COR-L47 (cell line): ENCODE results near the gene CAMKK1.

Experiments
- DNase-seq: peaks from one replicate; lab custom pipeline; 2025; lab: John Stamatoyannopoulos, UW

CAMKK1 gene

GRCh38 chr17:3917391-3917931 lies 24.6 kb upstream of the CAMKK1 start:
- DNase-seq = no peak

- no peak for DNase-seq
Measured at GRCh38 chr17:3916825-3917224, 24.0 kb upstream of the CAMKK1 start.

- no peak for DNase-seq
Measured at GRCh38 chr17:3915995-3916696, 23.3 kb upstream of the CAMKK1 start, which contains the start of gene P2RX1. Gene P2RX1 (minus strand): TSS chr17:3916465. CDS start chr17:3916225, 240 bp downstream.

- no peak for DNase-seq
Measured at GRCh38 chr17:3915581-3915994, 22.7 kb upstream of the CAMKK1 start.

GRCh38 chr17:3914312-3914670 lies 21.4 kb upstream of the CAMKK1 start:
- no peak for DNase-seq

GRCh38 chr17:3913531-3914311 lies 20.9 kb upstream of the CAMKK1 start:
- DNase-seq = no peak

GRCh38 chr17:3912827-3913226 lies 20.0 kb upstream of the CAMKK1 start:
- DNase-seq = no peak

- no peak for DNase-seq
Measured at GRCh38 chr17:3911271-3912053, 18.6 kb upstream of the CAMKK1 start.

GRCh38 chr17:3910420-3911270 lies 17.8 kb upstream of the CAMKK1 start:
- DNase-seq = no peak

- no peak for DNase-seq
Measured at GRCh38 chr17:3909257-3909656, 16.4 kb upstream of the CAMKK1 start.

- DNase-seq = no peak
Measured at GRCh38 chr17:3907483-3908216, 14.8 kb upstream of the CAMKK1 start.

- DNase-seq = no peak
Measured at GRCh38 chr17:3906881-3907280, 14.0 kb upstream of the CAMKK1 start.

GRCh38 chr17:3905017-3905520 lies 12.2 kb upstream of the CAMKK1 start:
- DNase-seq = no peak

- no peak for DNase-seq
Measured at GRCh38 chr17:3904501-3904900, 11.6 kb upstream of the CAMKK1 start.

- no peak for DNase-seq
Measured at GRCh38 chr17:3903881-3904290, 11.0 kb upstream of the CAMKK1 start.

GRCh38 chr17:3903051-3903825 lies 10.4 kb upstream of the CAMKK1 start:
- no peak for DNase-seq

- no peak for DNase-seq
Measured at GRCh38 chr17:3900646-3901045, 7.8 kb upstream of the CAMKK1 start.

GRCh38 chr17:3897731-3898130 lies 4.9 kb upstream of the CAMKK1 start:
- DNase-seq = no peak

- DNase-seq = no peak
Measured at GRCh38 chr17:3896968-3897235, 4.0 kb upstream of the CAMKK1 start.
